HG02840 (cell line): ENCODE data around the gene GJC2.
A peak's percentile ranks its signal among the peaks of the same experiment; 100 is the strongest.

Source experiments
- ATAC-seq: cut with Tn5 transposase; IDR thresholded peaks from one replicate; pipeline ENCODE4 v1.9.1; 2021; ENCODE audit warnings: mild to moderate bottlenecking, moderate library complexity, moderate number of reproducible peaks; ENCODE audit not compliant: unreplicated experiment, low FRiP score

GJC2 gene

GRCh38 chr1:228155596-228156514, 6.1 kb downstream of the GJC2 start:
- ATAC-seq = no peak

- ATAC-seq = no peak
These were observed 6.8 kb downstream of the GJC2 start for GRCh38 chr1:228156515-228156881.

- no peak for ATAC-seq
These were observed 7.4 kb downstream of the GJC2 start for GRCh38 chr1:228156941-228157728.

- no peak for ATAC-seq
These were observed 8.0 kb downstream of the GJC2 start for GRCh38 chr1:228157729-228158126.

GRCh38 chr1:228158151-228159007, 8.6 kb downstream of the GJC2 start:
- no peak for ATAC-seq

- ATAC-seq = no peak
These were observed 9.4 kb downstream of the GJC2 start for GRCh38 chr1:228159008-228159665.

GRCh38 chr1:228160201-228160761, 10.6 kb downstream of the GJC2 start:
- no peak for ATAC-seq

- ATAC-seq = no peak
These were observed 11.6 kb downstream of the GJC2 start for GRCh38 chr1:228161362-228161761.

- no peak for ATAC-seq
These were observed 12.1 kb downstream of the GJC2 start for GRCh38 chr1:228161866-228162265.

- no peak for ATAC-seq
These were observed 12.7 kb downstream of the GJC2 start for GRCh38 chr1:228162286-228163006.

- ATAC-seq = no peak
These were observed 13.4 kb downstream of the GJC2 start for GRCh38 chr1:228163007-228163753.

- no peak for ATAC-seq
These were observed 14.2 kb downstream of the GJC2 start for GRCh38 chr1:228163776-228164519.

- peak; percentile 1 for ATAC-seq
These were observed 15.0 kb downstream of the GJC2 start for GRCh38 chr1:228164561-228165371.

GRCh38 chr1:228165372-228166169, 15.8 kb downstream of the GJC2 start, which contains the start of gene IBA57:
IBA57 (plus strand) TSS chr1:228165804; CDS start chr1:228165817, 13 bp downstream.
- peak; percentile 84 for ATAC-seq

- peak; percentile 17 for ATAC-seq
These were observed 16.6 kb downstream of the GJC2 start for GRCh38 chr1:228166170-228166936.
